CD4-positive, alpha-beta T cell treated with Interleukin-6 for 4 hours (primary cell): ENCODE results near the gene FERMT2.
A peak's percentile ranks its signal among the peaks of the same experiment; 100 is the strongest.

ENCODE experiments used
- DNase-seq: peaks from one replicate; pipeline ENCODE4 v3.0.0-alpha.2; 2020; ENCODE audit warnings: mixed read lengths

Gene FERMT2

DNA sequence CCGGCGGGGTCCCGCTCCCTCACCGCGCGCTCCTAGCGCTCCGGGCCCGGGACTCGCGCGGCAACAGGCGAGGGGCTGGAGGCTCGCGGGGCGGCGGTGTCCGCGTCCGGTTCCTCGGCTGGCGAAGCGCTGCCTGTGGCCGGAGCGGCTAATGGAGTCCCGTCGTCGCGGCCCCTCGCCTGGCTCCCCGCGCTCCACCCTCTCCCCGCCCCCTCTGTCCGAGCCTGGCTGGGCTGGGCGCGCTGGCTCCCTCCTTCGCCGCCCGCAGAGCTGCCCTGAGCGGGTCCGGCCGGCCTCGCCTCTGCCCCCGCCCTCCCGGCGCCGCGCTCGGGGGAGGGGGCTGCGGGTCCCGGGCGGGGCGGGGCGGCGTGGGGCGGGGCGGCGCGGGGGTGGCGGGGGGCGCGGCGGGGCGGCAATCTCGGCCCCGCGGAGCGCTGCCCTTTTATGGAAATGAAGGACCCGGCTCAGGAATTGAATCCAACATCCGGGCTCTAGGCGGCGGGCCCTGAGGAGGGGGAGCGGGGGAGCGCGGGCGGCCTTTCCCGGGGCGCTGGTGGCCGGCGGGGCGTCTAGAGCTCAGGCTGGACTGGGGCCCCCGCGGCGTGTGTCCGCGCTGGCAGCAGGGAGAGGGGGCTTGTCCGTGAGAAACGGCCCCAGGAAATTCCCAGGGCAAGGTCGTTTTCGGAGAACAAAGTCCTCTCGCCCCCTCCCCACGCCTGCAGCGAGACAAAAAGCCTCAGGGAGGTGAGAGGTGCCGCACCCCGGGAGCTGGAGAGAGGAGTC lies at the start of gene FERMT2:
TSS of gene FERMT2 (minus strand) at position 153 of the 783 bp plus-strand sequence. CDS start 482 bp downstream, outside the sequence.
- peak; percentile 26 for DNase-seq

DNA sequence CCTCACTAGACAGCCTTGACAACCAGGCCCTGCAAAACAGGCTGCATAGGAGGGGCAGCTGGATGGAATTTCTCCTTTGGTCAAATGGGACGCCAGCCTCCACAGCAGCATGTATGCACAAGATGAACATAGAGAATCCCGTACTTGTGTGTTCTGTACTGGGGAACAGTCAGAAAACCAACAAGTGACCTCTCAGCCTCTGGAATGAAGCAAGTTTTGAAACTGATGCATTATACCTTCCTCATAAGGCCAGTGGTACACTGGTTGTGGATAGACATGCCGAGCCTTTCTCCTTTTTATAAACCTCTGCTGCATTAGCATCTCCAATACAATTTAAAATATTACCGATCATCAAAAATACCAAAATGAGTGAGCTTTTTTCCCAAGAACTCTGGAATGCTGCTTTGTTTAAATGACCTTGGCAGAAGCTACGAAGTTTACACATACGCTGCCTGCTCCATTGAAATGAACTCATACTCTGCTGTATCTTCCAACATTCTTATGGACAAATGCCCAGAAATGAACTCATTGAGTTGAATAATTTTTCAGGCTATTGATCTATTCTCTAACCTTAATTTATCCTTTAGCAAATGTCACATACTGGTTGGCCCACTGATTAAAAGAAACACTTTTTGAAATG lies 47.6 kb upstream of the FERMT2 start:
- no peak for DNase-seq

GRCh38 chr14:52996493-52996892 lies 45.6 kb upstream of the FERMT2 start:
- no peak for DNase-seq

- no peak for DNase-seq
Observed at GRCh38 chr14:52995998-52996397, 45.1 kb upstream of the FERMT2 start.

DNA sequence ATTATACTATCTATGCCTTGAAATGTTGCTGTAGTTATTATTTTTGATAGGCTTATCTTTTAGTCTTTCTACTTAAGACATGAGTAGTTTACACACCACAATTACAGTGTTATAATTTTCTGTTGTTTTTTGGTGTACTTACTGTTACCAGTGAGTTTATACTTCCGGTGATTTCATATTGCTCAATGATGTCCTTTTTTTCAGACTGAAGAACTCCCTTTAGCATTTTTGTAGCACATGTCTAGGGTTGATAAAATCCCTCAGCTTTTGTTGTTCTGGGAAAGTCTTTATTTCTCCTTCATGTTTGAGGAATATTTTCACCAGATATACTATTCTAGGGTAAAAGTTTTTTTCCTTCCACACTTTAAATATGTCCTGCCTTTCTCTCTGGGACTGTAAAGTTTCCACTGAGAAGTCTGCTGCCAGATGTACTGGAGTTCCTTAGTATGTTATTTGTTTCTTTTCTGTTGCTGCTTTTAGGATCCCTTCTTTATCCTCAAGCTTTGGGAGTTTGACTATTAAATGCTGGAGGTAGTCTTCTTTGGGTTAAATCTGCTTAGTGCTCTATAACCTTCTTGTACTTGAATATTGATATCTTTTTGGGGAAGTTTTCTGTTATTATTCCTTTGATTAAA lies 41.5 kb upstream of the FERMT2 start:
- no peak for DNase-seq

DNA sequence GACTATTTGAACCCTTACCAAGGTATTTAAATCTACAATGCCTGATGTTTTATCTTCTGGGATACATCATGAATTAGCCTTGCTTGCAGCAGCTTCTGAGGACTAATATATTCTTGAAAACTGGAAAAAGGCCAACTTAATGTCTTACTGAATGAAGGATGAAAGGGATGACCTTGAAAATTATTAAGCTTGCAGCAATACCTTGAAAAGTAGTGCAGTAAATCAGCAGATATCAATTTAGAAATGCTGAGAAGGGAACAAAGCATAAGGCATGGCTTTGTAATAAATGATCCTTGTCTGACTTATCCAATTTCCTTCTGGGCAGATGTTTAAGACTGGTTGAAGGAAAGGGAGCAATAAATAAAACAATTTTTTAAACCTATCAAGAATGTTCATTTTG lies 37.3 kb upstream of the FERMT2 start:
- DNase-seq, result no peak

GRCh38 chr14:52987514-52987913 lies 36.7 kb upstream of the FERMT2 start:
- DNase-seq, result no peak

GRCh38 chr14:52987042-52987441 lies 36.2 kb upstream of the FERMT2 start:
- no peak for DNase-seq

DNA sequence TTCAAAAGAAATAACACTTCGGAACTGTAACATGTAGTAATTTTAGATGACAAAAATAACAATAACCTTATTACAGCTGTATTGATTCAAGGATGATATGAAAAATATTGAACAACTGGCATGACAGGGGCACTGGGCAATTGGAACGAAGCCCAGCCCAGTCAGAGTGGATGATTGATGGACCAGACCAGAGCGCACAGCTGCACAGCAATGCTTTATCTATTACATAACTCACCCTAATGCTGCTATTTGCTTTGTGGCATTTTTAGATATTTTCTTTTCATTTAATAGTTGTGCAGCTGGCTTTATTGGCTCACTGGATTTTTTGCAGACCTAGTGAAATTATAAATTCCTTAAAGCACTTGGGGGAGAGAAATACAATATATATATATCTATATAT lies 26.9 kb upstream of the FERMT2 start:
- no peak for DNase-seq

DNA sequence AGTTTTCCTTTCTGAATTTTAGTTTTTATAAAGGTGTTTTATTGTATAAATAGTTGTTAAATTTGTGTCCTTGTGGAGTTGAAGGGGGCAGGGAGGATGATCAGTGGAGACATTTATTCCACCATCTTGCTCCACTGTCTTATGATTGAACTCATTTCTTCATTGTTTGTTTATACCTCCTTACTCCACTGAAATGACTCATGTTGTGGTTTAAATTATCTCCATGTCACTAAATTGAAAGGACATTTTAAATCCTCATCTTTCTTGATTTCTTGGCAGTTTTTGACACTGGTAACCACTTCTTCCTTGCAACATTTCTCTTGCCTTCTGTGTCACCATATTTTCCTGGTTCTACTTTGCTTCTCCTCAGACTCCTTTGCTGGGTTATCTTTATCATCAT lies 23.6 kb upstream of the FERMT2 start:
- no peak for DNase-seq

DNA sequence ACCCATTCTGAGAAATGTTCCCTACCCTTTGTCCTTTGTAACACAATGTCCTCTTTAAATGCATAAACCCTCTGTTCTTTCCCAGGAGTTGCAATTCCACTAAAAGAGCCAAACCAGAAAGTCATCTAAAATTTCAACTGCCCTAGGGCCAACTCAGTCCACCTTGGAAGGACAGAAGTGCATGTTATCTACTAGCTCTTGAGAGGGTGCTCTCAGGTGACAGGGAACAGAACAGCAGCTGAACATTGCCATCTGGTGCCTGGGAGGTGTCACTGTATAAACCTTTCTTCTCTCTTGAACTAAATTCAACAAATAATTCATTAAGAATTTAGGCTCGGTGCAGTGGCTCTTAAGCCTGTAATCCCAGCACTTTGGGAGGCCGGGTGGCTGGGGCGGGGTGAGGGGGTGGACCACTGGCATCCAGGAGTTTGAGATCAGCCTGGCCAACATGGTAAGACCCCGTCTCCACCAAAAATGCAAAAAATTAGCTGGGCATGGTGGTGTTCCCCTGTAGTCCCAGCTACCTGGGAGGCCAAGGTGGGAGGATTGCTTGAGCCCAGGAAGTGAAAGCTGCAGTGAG lies 10.3 kb upstream of the FERMT2 start:
- DNase-seq, result peak; percentile 66

GRCh38 chr14:52960627-52961026 lies 9.8 kb upstream of the FERMT2 start:
- peak; percentile 4 for DNase-seq

GRCh38 chr14:52954346-52955214 lies 3.7 kb upstream of the FERMT2 start:
- no peak for DNase-seq

GRCh38 chr14:52951681-52952554 lies 1.1 kb upstream of the FERMT2 start:
- no peak for DNase-seq

DNA sequence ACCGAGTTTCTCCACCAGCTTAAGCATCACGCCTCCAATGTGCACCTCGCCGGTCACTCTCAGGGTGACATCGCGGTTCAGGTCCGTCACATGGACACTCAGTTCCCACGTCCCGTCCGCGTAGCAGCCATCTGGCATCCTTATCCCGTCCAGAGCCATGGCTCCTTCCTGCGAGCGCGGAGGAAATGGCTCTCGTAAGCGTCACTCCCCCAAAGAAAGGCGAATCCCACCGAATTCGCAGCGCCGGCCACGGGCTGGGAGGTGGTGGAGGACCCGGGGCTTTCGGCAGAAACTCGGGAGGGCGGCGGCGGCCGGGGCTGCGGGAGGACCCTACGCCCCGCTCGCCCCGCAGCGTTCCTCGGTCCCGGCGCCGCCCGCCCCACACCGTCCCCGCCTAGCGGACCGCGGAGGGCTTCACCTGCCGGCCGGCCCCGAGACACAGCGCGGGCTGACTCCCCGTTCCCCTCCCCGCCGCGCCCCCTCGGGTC lies 396 bp downstream of the FERMT2 start:
- peak; percentile 13 for DNase-seq

DNA sequence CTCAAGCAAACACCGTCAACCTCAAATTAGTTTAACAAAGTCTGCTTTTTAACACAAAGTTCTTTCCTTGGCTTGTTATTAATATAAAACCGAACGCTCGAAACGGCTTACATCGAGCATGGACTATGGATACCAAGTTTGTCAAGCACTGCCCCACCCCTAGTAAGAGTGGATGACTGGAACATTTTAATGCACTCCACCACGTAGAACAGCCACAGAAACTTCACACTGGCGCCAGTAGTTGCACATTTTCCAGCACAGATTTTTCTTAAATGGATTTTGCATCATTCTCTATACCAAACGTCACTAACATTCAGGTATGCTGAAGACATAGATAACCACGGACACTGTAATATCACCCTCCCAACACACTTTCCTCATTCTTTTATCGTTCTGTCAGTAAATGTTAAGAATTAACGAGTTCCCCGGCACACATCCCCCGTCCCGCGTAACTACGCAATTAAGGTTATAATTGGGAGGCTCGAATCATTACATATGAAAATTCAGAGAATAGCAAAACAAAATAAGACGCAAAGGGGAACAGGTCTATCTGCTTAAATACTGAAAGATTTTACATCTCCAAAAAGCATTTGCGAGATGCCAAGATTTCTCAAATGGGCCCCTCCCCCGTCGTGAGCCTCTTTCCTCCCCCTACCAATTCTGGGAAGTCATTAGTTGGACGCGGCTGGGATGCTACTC lies 990 bp downstream of the FERMT2 start:
- peak; percentile 2 for DNase-seq

DNA sequence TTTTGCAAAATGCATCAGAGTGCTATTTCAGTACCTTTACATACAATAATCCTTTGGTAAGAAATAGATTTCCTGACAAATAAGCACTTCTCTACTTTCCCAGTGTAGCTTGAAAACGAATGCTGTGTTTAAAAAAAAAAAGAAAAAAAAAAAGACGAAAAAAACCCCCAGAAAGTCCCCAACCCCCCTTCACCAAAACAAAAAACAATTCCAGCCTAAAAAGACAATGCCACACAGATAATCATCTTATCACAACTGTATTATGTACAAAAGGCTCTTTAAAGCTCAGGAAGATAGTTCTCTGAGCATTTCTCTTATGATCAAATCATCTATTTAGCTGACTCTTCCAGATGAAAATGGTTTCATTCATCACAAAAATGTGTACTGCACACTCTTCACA lies 1.6 kb downstream of the FERMT2 start:
- no peak for DNase-seq

DNA sequence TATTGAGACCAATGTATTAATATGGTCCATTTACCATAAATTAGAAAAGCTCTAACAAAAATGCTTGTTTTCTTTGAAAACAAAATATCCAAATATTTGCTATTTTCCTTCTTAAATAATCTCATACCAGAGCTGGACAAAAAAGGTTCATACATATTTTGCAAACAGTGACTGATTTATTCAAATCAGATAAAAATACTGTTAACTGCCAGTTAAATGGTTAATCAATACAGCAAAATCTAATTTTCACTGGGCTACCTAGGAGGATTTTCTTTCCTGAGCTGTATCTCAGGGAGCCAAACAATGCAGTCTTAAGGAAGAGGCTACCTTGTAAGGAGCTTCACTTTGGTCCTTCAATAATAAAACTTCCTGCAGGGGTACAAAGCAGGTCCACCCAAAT lies 2.0 kb downstream of the FERMT2 start:
- no peak for DNase-seq

DNA sequence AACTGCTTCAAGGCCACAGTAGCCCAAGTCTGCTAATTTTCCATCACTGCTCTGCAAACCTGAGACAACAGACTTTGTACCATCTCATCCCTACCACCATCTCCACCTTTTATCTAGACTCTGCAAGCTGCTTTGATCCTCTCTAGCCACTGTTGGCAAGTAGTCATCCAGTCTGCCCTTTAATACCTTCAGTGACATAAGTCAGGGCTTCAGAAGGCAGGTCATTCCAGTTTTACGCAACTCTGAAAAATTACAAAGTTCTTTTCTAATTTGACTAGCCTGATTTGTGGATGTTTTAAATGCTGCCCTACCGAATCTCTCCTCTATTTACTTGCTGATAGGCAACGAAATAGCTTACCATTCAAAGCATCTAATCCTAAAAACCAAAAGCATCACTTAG lies 2.8 kb downstream of the FERMT2 start:
- DNase-seq, result no peak

- no peak for DNase-seq
Observed at GRCh38 chr14:52944254-52944653, 6.6 kb downstream of the FERMT2 start.

- DNase-seq, result no peak
Observed at GRCh38 chr14:52939427-52939826, 11.4 kb downstream of the FERMT2 start.
